ENCODE data around the gene PLCE1. TPM values are rescaled to one million over a fixed set of nuclear protein-coding genes. Genes with fewer than 3 reads are reported as not detected.

PLCE1 gene
- total and polyA plus RNA-seq, 2 of the 8 experiments (the other 6 are each of a cell fraction or from before 2014, with no cell fraction given): 0.05 to 0.06 TPM

- no peak overlapping the region for H2BK20ac ChIP-seq (ENCODE audit: low read length)
- H3K9me3 ChIP-seq (ENCODE audit: insufficient read depth in 2 of 2, low read depth in 1 of 2, low read length in 1 of 2): no peaks in the 10 kb centered on the region
- no peaks in the 10 kb centered on the region for H3K27me3 ChIP-seq (replicated peaks in 1 of 4; ENCODE audit: control insufficient read depth in 3 of 4, extremely low read depth in 1 of 4, insufficient read depth in 3 of 4, low read length in 3 of 4)
- H3K23ac ChIP-seq (ENCODE audit: insufficient read length): no peak overlapping the region
- no peak overlapping the region for H4K91ac ChIP-seq (replicated peaks; ENCODE audit: insufficient read length, low read length)
- 0 out of 7 replicates have a peak, but pooled peaks cover 0 to 4% (median 0%) of the 10 kb centered on the region in 4 experiments for H3K4me1 ChIP-seq (replicated peaks in 1 of 4; ENCODE audit: control insufficient read depth in 3 of 4, insufficient read depth in 4 of 4, low read length in 3 of 4)
- no peaks in the 10 kb centered on the region for H3K36me3 ChIP-seq (ENCODE audit: control insufficient read depth in 2 of 4, insufficient read depth in 4 of 4, low read length in 3 of 4)
- H3K18ac ChIP-seq (ENCODE audit: extremely low read depth, low read length): no peak overlapping the region
- no peaks in the 10 kb centered on the region for H3K23me2 ChIP-seq (ENCODE audit: low read depth, low read length)
- H3K79me1 ChIP-seq (ENCODE audit: low read depth, low read length): no peaks in the 10 kb centered on the region
- H3K9ac ChIP-seq (replicated peaks in 1 of 4; ENCODE audit: extremely low read depth in 1 of 4, low read depth in 3 of 4, low read length in 3 of 4): no peak overlapping the region
- no peak overlapping the region for H4K8ac ChIP-seq (ENCODE audit: extremely low read depth, insufficient read depth, low read length)
- TF ChIP-seq TCF12 (IDR thresholded peaks at IDR 0.05; ENCODE audit: low read depth, low read length): no peak
- TF ChIP-seq EGR1 (IDR thresholded peaks at IDR 0.05; ENCODE audit: borderline replicate concordance, low read depth, low read length): no peak
- TF ChIP-seq EP300 (IDR thresholded peaks at IDR 0.05; ENCODE audit: borderline replicate concordance in 1 of 2, low read depth in 2 of 2, low read length in 2 of 2): no peak
- no peak for TF ChIP-seq SIN3A (conservative IDR thresholded peaks at IDR 0.05 in 1 of 2, IDR thresholded peaks at IDR 0.05 in 1 of 2; ENCODE audit: low read depth in 1 of 2, low read length in 2 of 2)
- no peak for TF ChIP-seq CHD2 (IDR thresholded peaks at IDR 0.05; ENCODE audit: low read length)
- no peak for TF ChIP-seq CREB1 (IDR thresholded peaks at IDR 0.05)
- TF ChIP-seq RAD21 (IDR thresholded peaks at IDR 0.05 in 1 of 2, conservative IDR thresholded peaks at IDR 0.05 in 1 of 2; ENCODE audit: low read depth in 2 of 2, low read length in 2 of 2): no peak
- TF ChIP-seq RNF2 (IDR thresholded peaks at IDR 0.05; ENCODE audit: borderline replicate concordance, low read depth, low read length, missing control alignments, poor library complexity, severe bottlenecking): no peak
- no peak for TF ChIP-seq POLR2AphosphoS5 (IDR thresholded peaks at IDR 0.05; ENCODE audit: low read depth, low read length)
- WGBS, 2 experiments (ENCODE audit: extremely low coverage in 1 of 2, insufficient coverage in 1 of 2, insufficient read length in 1 of 2, insufficient replicate concordance in 2 of 2, low coverage in 1 of 2, low lambda C conversion rate in 2 of 2, missing lambda C conversion rate in 1 of 2): 95% methylated on average over 3 of the region's 3 CpGs; no CpG with 5 or more reads in 1 of the 2 experiments
- DNase-seq (ENCODE audit: low read depth in 1 of 2, low spot score in 2 of 2) (no peak), FAIRE-seq (no peak)
- no peak overlapping the region for H2BK12ac ChIP-seq (ENCODE audit: low read depth, low read length)
- H3K4ac ChIP-seq (replicated peaks; ENCODE audit: insufficient read length, low read depth, low read length): no peak overlapping the region
- no peak overlapping the region for H2BK120ac ChIP-seq (replicated peaks; ENCODE audit: low read depth, low read length)
- no peak overlapping the region for H3K56ac ChIP-seq (replicated peaks; ENCODE audit: insufficient read length, low read depth, low read length)
- H3K4me3 ChIP-seq (ENCODE audit: extremely low read depth in 1 of 4, insufficient read depth in 2 of 4, low read depth in 3 of 4, low read length in 4 of 4): no peak overlapping the region
- no peak overlapping the region for H3K27ac ChIP-seq (ENCODE audit: low read depth, low read length)
- CTCF ChIA-PET (ENCODE audit: partially characterized antibody): interaction anchor here (1.3 to 2.6 kb wide), 3 partner anchors 11 to 102 kb away, joined by 3 to 7 read pairs (median 4); partner anchors contain the start of gene PLCE1
- no peaks in the 10 kb centered on the region for H3K79me2 ChIP-seq (ENCODE audit: control insufficient read depth in 1 of 2, insufficient read depth in 2 of 2, low read length in 2 of 2)
- H4K20me1 ChIP-seq (replicated peaks in 1 of 2; ENCODE audit: control insufficient read depth in 1 of 2, insufficient read depth in 2 of 2, low read length in 2 of 2): no peaks in the 10 kb centered on the region
- no peak overlapping the region for H3K4me2 ChIP-seq (ENCODE audit: insufficient read depth in 1 of 2, low read depth in 2 of 2, low read length in 2 of 2)
- H2BK15ac ChIP-seq (ENCODE audit: low read length): no peak overlapping the region
- POLR2A ChIA-PET (ENCODE audit: partially characterized antibody): no interaction called here
- no peak overlapping the region for H2BK5ac ChIP-seq (ENCODE audit: low read depth, low read length)
- no peak overlapping the region for H2AK5ac ChIP-seq (ENCODE audit: low read depth, low read length)
- no peak overlapping the region for H2AFZ ChIP-seq (ENCODE audit: low read length)
- H4K5ac ChIP-seq (ENCODE audit: insufficient read length, low read depth, low read length): no peak overlapping the region
- H3K14ac ChIP-seq (ENCODE audit: insufficient read length): no peak overlapping the region
Measured at GRCh38 chr10:94018107-94018506, 24.4 kb downstream of the PLCE1 start.

Measured in H1 (cell line).